ENCODE measurements around the gene PLA1A. TPM values are rescaled to one million over a fixed set of nuclear protein-coding genes. Genes with fewer than 3 reads are reported as not detected.

The PLA1A gene
- total RNA-seq, 1 donor from 2014 or later = not detected

DNA sequence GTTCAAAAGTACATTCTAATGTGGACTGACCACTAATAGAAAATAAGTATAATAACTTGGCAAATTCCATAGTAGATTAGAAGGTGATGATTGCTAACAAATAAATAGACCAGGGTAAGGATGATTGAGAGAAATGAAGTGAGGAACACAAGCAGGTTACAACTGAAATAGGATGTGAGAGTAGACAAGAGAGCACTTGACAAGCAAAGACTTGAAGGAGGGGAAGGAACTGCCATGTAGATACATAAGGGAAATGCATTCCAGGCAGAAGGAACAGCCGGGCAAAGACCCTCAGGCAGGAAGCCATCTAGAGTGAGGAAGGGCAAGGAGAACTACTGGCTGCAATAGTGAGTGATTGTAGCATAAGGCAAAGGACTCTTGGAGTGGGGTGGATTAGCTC lies 5.0 kb downstream of the PLA1A start:
- Histone ChIP-seq H3K36me3 (ENCODE audit: control insufficient read depth in 3 of 3, insufficient read depth in 3 of 3, low read length in 3 of 3) (no peaks in the 10 kb centered on the region), H3K4me3 (ENCODE audit: low read length in 3 of 3) (no peak overlapping the region), H3K27ac (ENCODE audit: low read depth, low read length) (no peak overlapping the region), H3K4me1 (ENCODE audit: control insufficient read depth in 3 of 3, insufficient read depth in 3 of 3, low read length in 3 of 3) (peaks cover 14 to 30% (median 23%) of the 10 kb centered on the region in 3 donors), H3K27me3 (ENCODE audit: control insufficient read depth in 3 of 3, insufficient read depth in 3 of 3, low read length in 3 of 3) (no peaks in the 10 kb centered on the region), H3K9me3 (ENCODE audit: control insufficient read depth in 3 of 3, low read length in 3 of 3) (no peaks in the 10 kb centered on the region), H3K9ac (ENCODE audit: low read depth in 1 of 3, low read length in 3 of 3) (no peak overlapping the region)

DNA sequence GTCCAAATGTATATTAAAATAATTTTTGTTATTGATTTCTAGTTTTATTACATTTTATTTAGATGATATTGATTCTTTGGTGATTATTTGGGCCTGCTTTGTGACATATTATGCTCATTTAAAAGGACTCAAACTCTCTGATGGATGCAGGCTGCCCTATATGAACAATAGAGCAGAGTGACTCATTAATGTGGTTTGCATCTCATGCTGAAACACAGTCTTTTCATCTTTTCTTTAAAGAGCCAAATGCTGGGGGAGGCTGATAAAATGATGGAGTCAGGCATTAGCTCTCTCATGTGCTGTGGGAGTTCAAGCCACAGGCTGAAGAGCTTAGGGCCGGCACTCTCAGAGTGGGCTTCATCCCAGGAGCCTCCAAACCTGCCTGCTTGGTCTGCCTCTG lies 7.2 kb downstream of the PLA1A start:
- H3K9ac ChIP-seq (ENCODE audit: low read depth in 1 of 3, low read length in 3 of 3) = no peak overlapping the region
- no peaks in the 10 kb centered on the region for H3K36me3 ChIP-seq (ENCODE audit: control insufficient read depth in 3 of 3, insufficient read depth in 3 of 3, low read length in 3 of 3)
- H3K9me3 ChIP-seq (ENCODE audit: control insufficient read depth in 3 of 3, low read length in 3 of 3) = no peaks in the 10 kb centered on the region
- no peaks in the 10 kb centered on the region for H3K27me3 ChIP-seq (ENCODE audit: control insufficient read depth in 3 of 3, insufficient read depth in 3 of 3, low read length in 3 of 3)
- H3K4me3 ChIP-seq (ENCODE audit: low read length in 3 of 3) = no peak overlapping the region
- H3K4me1 ChIP-seq (ENCODE audit: control insufficient read depth in 3 of 3, insufficient read depth in 3 of 3, low read length in 3 of 3) = peaks cover 4 to 10% (median 6%) of the 10 kb centered on the region in 3 donors
- H3K27ac ChIP-seq (ENCODE audit: low read depth, low read length) = no peak overlapping the region

DNA sequence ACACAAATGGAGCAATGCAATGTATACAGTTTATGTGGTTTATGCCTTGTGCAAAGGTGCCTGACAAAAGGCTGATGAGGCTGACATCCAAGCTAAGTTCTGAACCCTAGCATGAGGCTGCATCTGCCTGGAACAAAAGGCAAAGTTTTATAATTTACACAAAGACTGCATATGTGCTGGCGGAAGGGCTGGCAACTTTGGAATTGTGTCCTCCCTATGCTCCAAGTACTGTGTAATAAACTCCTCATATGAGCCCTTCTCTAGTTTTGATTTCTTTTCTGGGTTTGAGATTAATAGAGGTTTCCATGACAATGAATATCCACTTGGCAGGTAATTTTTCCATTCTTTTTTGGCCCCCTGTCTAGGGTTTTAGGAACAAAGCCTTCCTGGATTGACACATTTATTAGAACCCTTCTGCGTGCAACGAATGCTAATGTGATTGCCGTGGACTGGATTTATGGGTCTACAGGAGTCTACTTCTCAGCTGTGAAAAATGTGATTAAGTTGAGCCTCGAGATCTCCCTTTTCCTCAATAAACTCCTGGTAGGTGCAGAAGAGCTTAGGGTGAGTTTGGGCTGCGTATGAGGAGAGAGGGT lies 10.8 kb downstream of the PLA1A start:
- H3K4me3 ChIP-seq (ENCODE audit: low read length in 3 of 3) = no peak overlapping the region
- H3K27me3 ChIP-seq (ENCODE audit: control insufficient read depth in 3 of 3, insufficient read depth in 3 of 3, low read length in 3 of 3) = no peaks in the 10 kb centered on the region
- no peak overlapping the region for H3K27ac ChIP-seq (ENCODE audit: low read depth, low read length)
- H3K36me3 ChIP-seq (ENCODE audit: control insufficient read depth in 3 of 3, insufficient read depth in 3 of 3, low read length in 3 of 3) = no peaks in the 10 kb centered on the region
- no peaks in the 10 kb centered on the region for H3K9me3 ChIP-seq (ENCODE audit: control insufficient read depth in 3 of 3, low read length in 3 of 3)
- no peak overlapping the region for H3K9ac ChIP-seq (ENCODE audit: low read depth in 1 of 3, low read length in 3 of 3)
- peaks cover 0 to 4% (median 0%) of the 10 kb centered on the region in 3 donors for H3K4me1 ChIP-seq (ENCODE audit: control insufficient read depth in 3 of 3, insufficient read depth in 3 of 3, low read length in 3 of 3)

- H3K27ac ChIP-seq (ENCODE audit: low read depth, low read length) = no peak overlapping the region
- H3K27me3 ChIP-seq (ENCODE audit: control insufficient read depth in 3 of 3, insufficient read depth in 3 of 3, low read length in 3 of 3) = no peaks in the 10 kb centered on the region
- no peaks in the 10 kb centered on the region for H3K9me3 ChIP-seq (ENCODE audit: control insufficient read depth in 3 of 3, low read length in 3 of 3)
- no peak overlapping the region for H3K4me3 ChIP-seq (ENCODE audit: low read length in 3 of 3)
- no peaks in the 10 kb centered on the region for H3K36me3 ChIP-seq (ENCODE audit: control insufficient read depth in 3 of 3, insufficient read depth in 3 of 3, low read length in 3 of 3)
- no peak overlapping the region for H3K9ac ChIP-seq (ENCODE audit: low read depth in 1 of 3, low read length in 3 of 3)
- peaks cover 0 to 4% (median 0%) of the 10 kb centered on the region in 3 donors for H3K4me1 ChIP-seq (ENCODE audit: control insufficient read depth in 3 of 3, insufficient read depth in 3 of 3, low read length in 3 of 3)
Measured at GRCh38 chr3:119609301-119609700, 11.6 kb downstream of the PLA1A start.

DNA sequence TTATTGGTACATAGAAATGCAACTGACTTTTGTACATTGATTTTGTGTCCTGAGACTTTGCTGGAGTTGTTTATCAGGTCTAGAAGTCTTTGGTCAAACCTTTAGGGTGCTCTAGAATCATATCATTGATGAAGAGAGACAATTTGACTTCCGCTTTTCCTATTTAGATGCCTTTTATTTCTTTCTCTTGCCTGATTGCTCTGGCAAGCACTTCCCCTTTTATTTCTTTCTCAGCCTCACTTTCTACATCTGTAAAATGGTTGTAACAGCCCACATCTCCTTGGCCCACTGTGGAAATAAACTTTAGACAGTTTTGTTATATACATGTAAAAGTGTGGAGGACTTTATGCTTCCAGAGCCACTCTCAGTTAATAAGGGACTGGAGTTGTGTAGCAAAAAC lies 14.0 kb downstream of the PLA1A start:
- H3K9ac ChIP-seq (ENCODE audit: low read depth in 1 of 3, low read length in 3 of 3) = no peak overlapping the region
- H3K36me3 ChIP-seq (ENCODE audit: control insufficient read depth in 3 of 3, insufficient read depth in 3 of 3, low read length in 3 of 3) = no peaks in the 10 kb centered on the region
- no peaks in the 10 kb centered on the region for H3K9me3 ChIP-seq (ENCODE audit: control insufficient read depth in 3 of 3, low read length in 3 of 3)
- H3K27ac ChIP-seq (ENCODE audit: low read depth, low read length) = no peak overlapping the region
- H3K4me3 ChIP-seq (ENCODE audit: low read length in 3 of 3) = no peak overlapping the region
- no peaks in the 10 kb centered on the region for H3K27me3 ChIP-seq (ENCODE audit: control insufficient read depth in 3 of 3, insufficient read depth in 3 of 3, low read length in 3 of 3)
- H3K4me1 ChIP-seq (ENCODE audit: control insufficient read depth in 3 of 3, insufficient read depth in 3 of 3, low read length in 3 of 3) = peaks cover 0 to 4% (median 0%) of the 10 kb centered on the region in 3 donors

- H3K4me1 ChIP-seq (ENCODE audit: control insufficient read depth in 3 of 3, insufficient read depth in 3 of 3, low read length in 3 of 3) = peaks cover 0 to 4% (median 3%) of the 10 kb centered on the region in 3 donors
- H3K36me3 ChIP-seq (ENCODE audit: control insufficient read depth in 3 of 3, insufficient read depth in 3 of 3, low read length in 3 of 3) = no peaks in the 10 kb centered on the region
- no peak overlapping the region for H3K9ac ChIP-seq (ENCODE audit: low read depth in 1 of 3, low read length in 3 of 3)
Measured at GRCh38 chr3:119613201-119613600, 15.5 kb downstream of the PLA1A start.

DNA sequence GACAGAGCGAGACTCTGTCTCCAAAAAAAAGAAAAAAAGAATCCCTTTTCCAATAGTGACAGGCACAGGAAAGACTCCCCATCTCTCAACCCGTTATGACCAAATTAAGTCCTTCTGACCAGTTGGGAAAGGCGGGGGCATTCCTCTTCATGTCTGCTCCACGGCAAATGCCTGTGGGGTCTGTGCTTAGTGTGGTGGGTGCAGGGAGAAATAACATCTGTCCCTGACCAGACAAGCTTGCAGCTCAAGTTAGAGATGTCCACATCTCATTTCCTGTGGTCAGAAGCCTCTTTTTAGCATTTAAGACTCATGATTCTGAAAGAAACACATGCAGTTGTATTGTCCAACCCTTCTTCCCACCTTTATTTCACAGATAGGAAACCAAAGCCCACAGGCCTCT lies 16.2 kb downstream of the PLA1A start:
- H3K4me3 ChIP-seq (ENCODE audit: low read length in 3 of 3) = no peak overlapping the region
- no peak overlapping the region for H3K9ac ChIP-seq (ENCODE audit: low read depth in 1 of 3, low read length in 3 of 3)
- no peaks in the 10 kb centered on the region for H3K36me3 ChIP-seq (ENCODE audit: control insufficient read depth in 3 of 3, insufficient read depth in 3 of 3, low read length in 3 of 3)
- no peaks in the 10 kb centered on the region for H3K9me3 ChIP-seq (ENCODE audit: control insufficient read depth in 3 of 3, low read length in 3 of 3)
- no peak overlapping the region for H3K27ac ChIP-seq (ENCODE audit: low read depth, low read length)
- H3K27me3 ChIP-seq (ENCODE audit: control insufficient read depth in 3 of 3, insufficient read depth in 3 of 3, low read length in 3 of 3) = no peaks in the 10 kb centered on the region
- peaks cover 5 to 11% (median 10%) of the 10 kb centered on the region in 3 donors for H3K4me1 ChIP-seq (ENCODE audit: control insufficient read depth in 3 of 3, insufficient read depth in 3 of 3, low read length in 3 of 3)

More at GRCh38 chr3:119613201-119613600, 15.5 kb downstream of the PLA1A start:
- Histone ChIP-seq H3K4me3 (ENCODE audit: low read length in 3 of 3) (no peak overlapping the region), H3K27me3 (ENCODE audit: control insufficient read depth in 3 of 3, insufficient read depth in 3 of 3, low read length in 3 of 3) (no peaks in the 10 kb centered on the region), H3K9me3 (ENCODE audit: control insufficient read depth in 3 of 3, low read length in 3 of 3) (no peaks in the 10 kb centered on the region), H3K27ac (ENCODE audit: low read depth, low read length) (no peak overlapping the region)

DNA sequence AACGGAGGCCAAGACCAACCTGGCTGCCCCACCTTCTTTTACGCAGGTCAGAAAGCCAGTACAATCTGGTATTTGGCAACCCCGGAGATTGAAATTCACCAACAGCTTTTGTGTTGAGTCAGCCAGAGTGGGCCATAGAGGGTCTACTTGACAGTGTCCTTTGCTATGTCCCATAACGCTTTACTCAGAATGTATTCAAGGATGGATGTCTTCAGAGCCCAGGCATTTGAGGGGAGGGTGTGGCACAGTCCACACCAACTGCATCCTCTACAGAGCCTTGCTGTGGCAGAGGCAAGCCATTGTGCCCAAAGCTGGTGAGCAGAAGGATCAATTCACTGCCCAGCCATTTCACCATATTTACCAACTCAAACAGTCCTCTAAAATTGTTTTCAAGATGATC lies 18.4 kb downstream of the PLA1A start:
- Histone ChIP-seq H3K4me3 (ENCODE audit: low read length in 3 of 3) (no peak overlapping the region), H3K9me3 (ENCODE audit: control insufficient read depth in 3 of 3, low read length in 3 of 3) (no peaks in the 10 kb centered on the region), H3K4me1 (ENCODE audit: control insufficient read depth in 3 of 3, insufficient read depth in 3 of 3, low read length in 3 of 3) (peaks cover 20 to 32% (median 26%) of the 10 kb centered on the region in 3 donors), H3K36me3 (ENCODE audit: control insufficient read depth in 3 of 3, insufficient read depth in 3 of 3, low read length in 3 of 3) (no peaks in the 10 kb centered on the region), H3K9ac (ENCODE audit: low read depth in 1 of 3, low read length in 3 of 3) (no peak overlapping the region), H3K27me3 (ENCODE audit: control insufficient read depth in 3 of 3, insufficient read depth in 3 of 3, low read length in 3 of 3) (no peaks in the 10 kb centered on the region), H3K27ac (ENCODE audit: low read depth, low read length) (no peak overlapping the region)

DNA sequence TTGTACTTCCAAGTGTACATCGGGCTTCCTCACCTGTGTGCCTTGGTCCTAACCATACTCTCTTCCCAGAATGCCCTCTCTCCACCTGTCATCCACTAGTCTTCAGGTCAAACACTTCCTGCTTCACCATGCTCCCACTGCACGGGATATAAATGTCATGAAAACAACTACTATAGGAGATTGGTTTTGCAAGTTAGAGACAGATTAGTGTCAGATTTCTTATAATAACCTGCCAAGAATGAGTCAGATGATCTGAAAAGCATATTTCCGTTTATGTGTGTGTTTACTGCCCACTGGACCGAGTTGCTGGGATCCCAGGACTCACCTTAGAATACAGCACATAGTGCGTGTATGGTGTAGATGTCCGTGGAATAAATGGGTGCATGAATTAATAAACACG lies 21.4 kb downstream of the PLA1A start:
- Histone ChIP-seq H3K9me3 (ENCODE audit: control insufficient read depth in 3 of 3, low read length in 3 of 3) (no peaks in the 10 kb centered on the region), H3K4me3 (ENCODE audit: low read length in 3 of 3) (peak overlapping the region; percentile 33 to 49 (median 42)), H3K27me3 (ENCODE audit: control insufficient read depth in 3 of 3, insufficient read depth in 3 of 3, low read length in 3 of 3) (no peaks in the 10 kb centered on the region), H3K27ac (ENCODE audit: low read depth, low read length) (peak overlapping the region; percentile 41), H3K9ac (ENCODE audit: low read depth in 1 of 3, low read length in 3 of 3) (peak overlapping the region in 2 of 3 donors; percentile 4 to 46), H3K36me3 (ENCODE audit: control insufficient read depth in 3 of 3, insufficient read depth in 3 of 3, low read length in 3 of 3) (no peaks in the 10 kb centered on the region), H3K4me1 (ENCODE audit: control insufficient read depth in 3 of 3, insufficient read depth in 3 of 3, low read length in 3 of 3) (peaks cover 28 to 46% (median 39%) of the 10 kb centered on the region in 3 donors)

- Histone ChIP-seq H3K27me3 (ENCODE audit: control insufficient read depth in 3 of 3, insufficient read depth in 3 of 3, low read length in 3 of 3) (no peaks in the 10 kb centered on the region), H3K4me1 (ENCODE audit: control insufficient read depth in 3 of 3, insufficient read depth in 3 of 3, low read length in 3 of 3) (peaks cover 39 to 58% (median 51%) of the 10 kb centered on the region in 3 donors), H3K27ac (ENCODE audit: low read depth, low read length) (peak overlapping the region; percentile 64), H3K9ac (ENCODE audit: low read depth in 1 of 3, low read length in 3 of 3) (peak overlapping the region in 1 of 3 donors; percentile 60), H3K4me3 (ENCODE audit: low read length in 3 of 3) (peak overlapping the region; percentile 16 to 45 (median 17)), H3K9me3 (ENCODE audit: control insufficient read depth in 3 of 3, low read length in 3 of 3) (no peaks in the 10 kb centered on the region), H3K36me3 (ENCODE audit: control insufficient read depth in 3 of 3, insufficient read depth in 3 of 3, low read length in 3 of 3) (no peaks in the 10 kb centered on the region)
Measured at GRCh38 chr3:119620899-119621298, 23.2 kb downstream of the PLA1A start.
